Activated CD4-positive, alpha-beta T cell treated with anti-CD3 and anti-CD28 coated beads for 36 hours (primary cell): ENCODE data around the gene TMEM229A. TPM values are rescaled to one million over a fixed set of nuclear protein-coding genes. Genes with fewer than 3 reads are reported as not detected.

Experiments used
- ATAC-seq: fragments of 200-7000 bp; cut with Tn5 transposase; one replicate; pipeline ENCODE4 v1.10.0; 2021; ENCODE audit warnings: mild to moderate bottlenecking, moderate library complexity
- CTCF ChIA-PET: fragments of 350-600 bp; sonication (Branson Sonifier 250); formaldehyde crosslinking; loops from one replicate; lab custom pipeline; 2021; ENCODE audit warnings: antibody characterized with exemption; lab: Charles Lee
- POLR2A ChIA-PET: fragments of 350-600 bp; sonication (Branson Sonifier 250); formaldehyde crosslinking; loops from one replicate; lab custom pipeline; 2021; ENCODE audit warnings: antibody characterized with exemption, inconsistent platforms; lab: Charles Lee
- DNase-seq: peaks from one replicate; pipeline ENCODE4 v3.0.0-alpha.2; 2020
- H3K27ac Mint-ChIP-seq: one replicate; pipeline ENCODE4 v1.8.0; 2021; ENCODE audit warnings: mixed read lengths
- H3K27me3 Mint-ChIP-seq: one replicate; pipeline ENCODE4 v1.8.0; 2021; ENCODE audit warnings: mixed read lengths
- H3K36me3 Mint-ChIP-seq: one replicate; pipeline ENCODE4 v1.8.0; 2021; ENCODE audit warnings: low read depth, mixed read lengths
- H3K4me1 Mint-ChIP-seq: one replicate; pipeline ENCODE4 v1.8.0; 2021; ENCODE audit warnings: mixed read lengths
- H3K4me3 Mint-ChIP-seq: one replicate; pipeline ENCODE4 v1.8.0; 2021; ENCODE audit warnings: mild to moderate bottlenecking, moderate library complexity, mixed read lengths
- H3K9me3 Mint-ChIP-seq: one replicate; pipeline ENCODE4 v1.8.0; 2021; ENCODE audit warnings: low read depth, mixed read lengths
- intact Hi-C, 2 experiments: fragments of 100-400 bp; cut with DNase I in 1 of 2; cut with micrococcal nuclease in 1 of 2; formaldehyde crosslinking; loops; one replicate each; pipeline versions ENCODE4 v1.14.2 to v1.15.1; 2022 to 2024; cut with DNase I, micrococcal nuclease
- total RNA-seq, 2 experiments: library from RNA; stranded (reverse); gene quantifications; one replicate each; pipeline ENCODE4 v1.2.3, GENCODE V29; 2021

TMEM229A gene
- total RNA-seq, 2 experiments from 2014 or later: not detected

DNA sequence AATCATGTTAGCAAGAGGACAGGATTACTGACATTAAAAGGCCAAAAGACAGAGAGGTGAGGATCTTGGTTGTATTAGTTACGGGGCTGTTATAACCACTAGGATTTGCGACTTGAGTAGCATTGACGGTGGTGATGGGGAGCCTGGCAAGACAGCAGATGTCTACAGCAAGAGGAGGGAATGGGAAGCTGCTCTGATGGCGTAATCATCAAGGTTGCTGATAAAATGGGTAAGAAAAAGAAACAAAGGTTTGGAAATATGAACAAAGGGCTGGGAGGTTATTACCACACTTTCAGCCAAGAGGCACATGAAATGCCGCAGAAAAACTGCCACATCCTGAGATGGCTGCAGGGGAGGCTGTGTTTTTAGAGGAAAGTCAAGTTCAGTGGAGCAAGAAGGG is 33.9 kb downstream of the TMEM229A start:
- DNase-seq (no peak), ATAC-seq (no peak)
- no peak overlapping the region for H3K4me3 Mint-ChIP-seq
- CTCF ChIA-PET: no interaction called here
- no peak overlapping the region for H3K27ac Mint-ChIP-seq
- H3K9me3 Mint-ChIP-seq: peaks cover 13% of the 10 kb centered on the region
- no peaks in the 10 kb centered on the region for H3K4me1 Mint-ChIP-seq
- intact Hi-C loops: no loop called here
- H3K27me3 Mint-ChIP-seq: no peaks in the 10 kb centered on the region
- POLR2A ChIA-PET: no interaction called here
- H3K36me3 Mint-ChIP-seq: no peaks in the 10 kb centered on the region

GRCh38 chr7:123996327-123996625 is 36.6 kb downstream of the TMEM229A start:
- intact Hi-C loops: no loop called here
- ATAC-seq (no peak), DNase-seq (no peak)
- ChIA-PET POLR2A (no interaction called here), CTCF (no interaction called here)
- no peak overlapping the region for H3K27ac Mint-ChIP-seq
- no peak overlapping the region for H3K4me3 Mint-ChIP-seq
- no peaks in the 10 kb centered on the region for H3K27me3 Mint-ChIP-seq
- H3K9me3 Mint-ChIP-seq: peaks cover 5% of the 10 kb centered on the region
- H3K36me3 Mint-ChIP-seq: no peaks in the 10 kb centered on the region
- no peaks in the 10 kb centered on the region for H3K4me1 Mint-ChIP-seq

DNA sequence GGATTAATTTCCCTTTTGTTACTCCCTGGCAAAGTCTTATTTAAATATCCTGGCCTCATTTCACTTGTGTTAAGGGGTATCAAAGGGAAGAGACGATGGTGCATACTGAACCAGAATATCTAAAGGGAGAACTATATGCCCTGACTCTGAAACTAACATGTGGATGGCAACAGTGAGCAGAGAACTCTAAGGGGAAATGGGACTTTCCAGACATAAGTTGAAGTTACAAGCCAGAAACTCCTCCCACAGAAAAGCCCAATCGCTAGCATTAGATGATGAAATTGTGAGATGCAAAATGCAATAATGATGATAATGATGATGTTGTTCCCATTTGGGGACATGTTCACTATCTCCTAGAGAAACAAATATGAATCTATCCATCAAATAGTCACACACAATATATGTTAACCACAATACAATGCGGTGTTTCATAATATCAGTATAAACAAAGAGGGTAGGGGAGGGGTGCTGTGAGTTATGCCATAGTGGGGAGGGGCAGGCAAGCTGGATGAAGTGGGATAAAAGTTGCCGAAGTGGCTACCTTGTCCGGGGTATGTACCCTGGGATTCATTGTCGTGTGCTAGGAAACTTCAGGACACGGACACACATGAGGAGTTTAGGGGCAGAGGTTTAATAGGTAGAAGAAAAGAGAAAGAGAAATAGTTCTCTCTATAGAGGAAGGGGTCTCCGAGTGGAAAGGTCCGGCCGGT is 37.1 kb downstream of the TMEM229A start:
- ATAC-seq: no peak
- no peaks in the 10 kb centered on the region for H3K4me1 Mint-ChIP-seq

GRCh38 chr7:123994449-123994848 is 38.4 kb downstream of the TMEM229A start:
- Mint-ChIP-seq H3K36me3 (no peaks in the 10 kb centered on the region), H3K4me1 (no peaks in the 10 kb centered on the region), H3K9me3 (no peaks in the 10 kb centered on the region), H3K27ac (no peak overlapping the region), H3K4me3 (no peak overlapping the region), H3K27me3 (no peaks in the 10 kb centered on the region)
- intact Hi-C loops: no loop called here
- ATAC-seq: no peak
- POLR2A ChIA-PET: no interaction called here
- no peak for DNase-seq
- CTCF ChIA-PET: no interaction called here

More for the DNA sequence above, 37.1 kb downstream of the TMEM229A start:
- no peak for DNase-seq
- intact Hi-C loops: no loop called here
- Mint-ChIP-seq H3K4me3 (no peak overlapping the region), H3K27ac (no peak overlapping the region), H3K36me3 (no peaks in the 10 kb centered on the region), H3K27me3 (no peaks in the 10 kb centered on the region), H3K9me3 (peaks cover 5% of the 10 kb centered on the region)
- ChIA-PET CTCF (no interaction called here), POLR2A (no interaction called here)

- ChIA-PET POLR2A (no interaction called here), CTCF (interaction anchor here (1.3 kb wide), 1 partner anchor 9 kb away, joined by 3 read pairs; no protein-coding TSS in a partner anchor)
- peaks cover 2% of the 10 kb centered on the region for H3K27me3 Mint-ChIP-seq
- DNase-seq: no peak
- no peaks in the 10 kb centered on the region for H3K4me1 Mint-ChIP-seq
- no peak overlapping the region for H3K4me3 Mint-ChIP-seq
- ATAC-seq: no peak
- intact Hi-C loops: no loop called here
- H3K27ac Mint-ChIP-seq: no peak overlapping the region
- no peaks in the 10 kb centered on the region for H3K36me3 Mint-ChIP-seq
- no peaks in the 10 kb centered on the region for H3K9me3 Mint-ChIP-seq
These were observed 38.9 kb downstream of the TMEM229A start for GRCh38 chr7:123993996-123994395.

GRCh38 chr7:123992913-123993518 is 39.9 kb downstream of the TMEM229A start:
- no peak for ATAC-seq
- Mint-ChIP-seq H3K4me1 (no peaks in the 10 kb centered on the region), H3K27ac (no peak overlapping the region), H3K27me3 (peaks cover 2% of the 10 kb centered on the region), H3K4me3 (no peak overlapping the region), H3K9me3 (no peaks in the 10 kb centered on the region), H3K36me3 (no peaks in the 10 kb centered on the region)
- intact Hi-C loops: no loop called here
- POLR2A ChIA-PET: no interaction called here
- no peak for DNase-seq
- CTCF ChIA-PET: interaction anchor here (0.7 to 1.3 kb wide), 3 partner anchors 10 to 22 kb away, joined by 3 read pairs; no protein-coding TSS in a partner anchor

GRCh38 chr7:123987445-123987844 is 45.4 kb downstream of the TMEM229A start:
- intact Hi-C loops: no loop called here
- CTCF ChIA-PET: no interaction called here

More at GRCh38 chr7:123987445-123987844, 45.4 kb downstream of the TMEM229A start:
- Mint-ChIP-seq H3K36me3 (no peaks in the 10 kb centered on the region), H3K4me3 (no peak overlapping the region), H3K27me3 (peaks cover 2% of the 10 kb centered on the region), H3K9me3 (no peaks in the 10 kb centered on the region), H3K4me1 (no peaks in the 10 kb centered on the region), H3K27ac (no peak overlapping the region)
- no peak for DNase-seq
- POLR2A ChIA-PET: no interaction called here
- no peak for ATAC-seq

Other genes with a start within 250 kb of the TMEM229A start
- under 1 TPM in 1 of 2 experiments, not detected in 1; 0.25 TPM for gene HYAL4, start 187.9 kb downstream of the TMEM229A start, total RNA-seq
- not detected for gene SPAM1, start 107.8 kb downstream of the TMEM229A start, total RNA-seq